ENCODE results near the gene DLG1.

DNA sequence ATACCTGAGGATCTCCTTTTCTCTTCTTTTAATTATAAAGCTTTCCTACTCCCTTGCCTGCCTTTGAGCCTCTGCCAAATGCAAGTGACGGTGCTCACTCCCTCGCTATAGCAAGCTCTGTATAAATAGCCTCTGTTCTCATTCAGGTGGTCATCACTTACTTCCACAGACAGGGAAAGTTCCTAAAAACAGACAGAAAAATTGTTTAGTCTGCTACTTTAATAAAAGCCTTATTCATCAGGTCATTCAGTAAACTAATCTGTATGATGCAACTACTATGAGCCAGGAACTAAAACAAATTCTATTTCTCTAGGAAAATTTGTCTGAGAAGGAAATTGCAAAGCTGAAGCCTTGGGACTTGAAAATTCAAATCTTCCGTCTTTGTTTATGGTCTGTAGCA lies 10.2 kb upstream of the DLG1 start:
- TF ChIP-seq CREB1 (CRISPR knock-in tag; IDR thresholded peaks at IDR 0.05; ENCODE audit: low read depth), result no peak
- no peak for TF ChIP-seq EZH2 (IDR thresholded peaks at IDR 0.05; ENCODE audit: low read depth, unreplicated experiment)
- TF ChIP-seq, protein P1, sequence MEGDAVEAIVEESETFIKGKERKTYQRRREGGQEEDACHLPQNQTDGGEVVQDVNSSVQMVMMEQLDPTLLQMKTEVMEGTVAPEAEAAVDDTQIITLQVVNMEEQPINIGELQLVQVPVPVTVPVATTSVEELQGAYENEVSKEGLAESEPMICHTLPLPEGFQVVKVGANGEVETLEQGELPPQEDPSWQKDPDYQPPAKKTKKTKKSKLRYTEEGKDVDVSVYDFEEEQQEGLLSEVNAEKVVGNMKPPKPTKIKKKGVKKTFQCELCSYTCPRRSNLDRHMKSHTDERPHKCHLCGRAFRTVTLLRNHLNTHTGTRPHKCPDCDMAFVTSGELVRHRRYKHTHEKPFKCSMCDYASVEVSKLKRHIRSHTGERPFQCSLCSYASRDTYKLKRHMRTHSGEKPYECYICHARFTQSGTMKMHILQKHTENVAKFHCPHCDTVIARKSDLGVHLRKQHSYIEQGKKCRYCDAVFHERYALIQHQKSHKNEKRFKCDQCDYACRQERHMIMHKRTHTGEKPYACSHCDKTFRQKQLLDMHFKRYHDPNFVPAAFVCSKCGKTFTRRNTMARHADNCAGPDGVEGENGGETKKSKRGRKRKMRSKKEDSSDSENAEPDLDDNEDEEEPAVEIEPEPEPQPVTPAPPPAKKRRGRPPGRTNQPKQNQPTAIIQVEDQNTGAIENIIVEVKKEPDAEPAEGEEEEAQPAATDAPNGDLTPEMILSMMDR (conservative IDR thresholded peaks at IDR 0.05; ENCODE audit: low read depth in 2 of 2), result no peak
- no peak for TF ChIP-seq NANOG (IDR thresholded peaks at IDR 0.05; ENCODE audit: borderline replicate concordance)
- TF ChIP-seq, protein P2, sequence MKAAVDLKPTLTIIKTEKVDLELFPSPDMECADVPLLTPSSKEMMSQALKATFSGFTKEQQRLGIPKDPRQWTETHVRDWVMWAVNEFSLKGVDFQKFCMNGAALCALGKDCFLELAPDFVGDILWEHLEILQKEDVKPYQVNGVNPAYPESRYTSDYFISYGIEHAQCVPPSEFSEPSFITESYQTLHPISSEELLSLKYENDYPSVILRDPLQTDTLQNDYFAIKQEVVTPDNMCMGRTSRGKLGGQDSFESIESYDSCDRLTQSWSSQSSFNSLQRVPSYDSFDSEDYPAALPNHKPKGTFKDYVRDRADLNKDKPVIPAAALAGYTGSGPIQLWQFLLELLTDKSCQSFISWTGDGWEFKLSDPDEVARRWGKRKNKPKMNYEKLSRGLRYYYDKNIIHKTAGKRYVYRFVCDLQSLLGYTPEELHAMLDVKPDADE (IDR thresholded peaks at IDR 0.05), result no peak
- TF ChIP-seq, protein P3, sequence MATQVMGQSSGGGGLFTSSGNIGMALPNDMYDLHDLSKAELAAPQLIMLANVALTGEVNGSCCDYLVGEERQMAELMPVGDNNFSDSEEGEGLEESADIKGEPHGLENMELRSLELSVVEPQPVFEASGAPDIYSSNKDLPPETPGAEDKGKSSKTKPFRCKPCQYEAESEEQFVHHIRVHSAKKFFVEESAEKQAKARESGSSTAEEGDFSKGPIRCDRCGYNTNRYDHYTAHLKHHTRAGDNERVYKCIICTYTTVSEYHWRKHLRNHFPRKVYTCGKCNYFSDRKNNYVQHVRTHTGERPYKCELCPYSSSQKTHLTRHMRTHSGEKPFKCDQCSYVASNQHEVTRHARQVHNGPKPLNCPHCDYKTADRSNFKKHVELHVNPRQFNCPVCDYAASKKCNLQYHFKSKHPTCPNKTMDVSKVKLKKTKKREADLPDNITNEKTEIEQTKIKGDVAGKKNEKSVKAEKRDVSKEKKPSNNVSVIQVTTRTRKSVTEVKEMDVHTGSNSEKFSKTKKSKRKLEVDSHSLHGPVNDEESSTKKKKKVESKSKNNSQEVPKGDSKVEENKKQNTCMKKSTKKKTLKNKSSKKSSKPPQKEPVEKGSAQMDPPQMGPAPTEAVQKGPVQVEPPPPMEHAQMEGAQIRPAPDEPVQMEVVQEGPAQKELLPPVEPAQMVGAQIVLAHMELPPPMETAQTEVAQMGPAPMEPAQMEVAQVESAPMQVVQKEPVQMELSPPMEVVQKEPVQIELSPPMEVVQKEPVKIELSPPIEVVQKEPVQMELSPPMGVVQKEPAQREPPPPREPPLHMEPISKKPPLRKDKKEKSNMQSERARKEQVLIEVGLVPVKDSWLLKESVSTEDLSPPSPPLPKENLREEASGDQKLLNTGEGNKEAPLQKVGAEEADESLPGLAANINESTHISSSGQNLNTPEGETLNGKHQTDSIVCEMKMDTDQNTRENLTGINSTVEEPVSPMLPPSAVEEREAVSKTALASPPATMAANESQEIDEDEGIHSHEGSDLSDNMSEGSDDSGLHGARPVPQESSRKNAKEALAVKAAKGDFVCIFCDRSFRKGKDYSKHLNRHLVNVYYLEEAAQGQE (IDR thresholded peaks at IDR 0.05; ENCODE audit: unreplicated experiment), result no peak
- TF ChIP-seq ZNF114 (CRISPR knock-in tag; IDR thresholded peaks at IDR 0.05), result no peak
- no peak for TF ChIP-seq EZH2phosphoT487 (IDR thresholded peaks at IDR 0.05; ENCODE audit: unreplicated experiment)
- no peak for TF ChIP-seq STAT1 (IDR thresholded peaks at IDR 0.05; ENCODE audit: unreplicated experiment)
- no peak for TF ChIP-seq POLR2AphosphoS5 (IDR thresholded peaks at IDR 0.05; ENCODE audit: low read depth)
- TF ChIP-seq, protein P4, sequence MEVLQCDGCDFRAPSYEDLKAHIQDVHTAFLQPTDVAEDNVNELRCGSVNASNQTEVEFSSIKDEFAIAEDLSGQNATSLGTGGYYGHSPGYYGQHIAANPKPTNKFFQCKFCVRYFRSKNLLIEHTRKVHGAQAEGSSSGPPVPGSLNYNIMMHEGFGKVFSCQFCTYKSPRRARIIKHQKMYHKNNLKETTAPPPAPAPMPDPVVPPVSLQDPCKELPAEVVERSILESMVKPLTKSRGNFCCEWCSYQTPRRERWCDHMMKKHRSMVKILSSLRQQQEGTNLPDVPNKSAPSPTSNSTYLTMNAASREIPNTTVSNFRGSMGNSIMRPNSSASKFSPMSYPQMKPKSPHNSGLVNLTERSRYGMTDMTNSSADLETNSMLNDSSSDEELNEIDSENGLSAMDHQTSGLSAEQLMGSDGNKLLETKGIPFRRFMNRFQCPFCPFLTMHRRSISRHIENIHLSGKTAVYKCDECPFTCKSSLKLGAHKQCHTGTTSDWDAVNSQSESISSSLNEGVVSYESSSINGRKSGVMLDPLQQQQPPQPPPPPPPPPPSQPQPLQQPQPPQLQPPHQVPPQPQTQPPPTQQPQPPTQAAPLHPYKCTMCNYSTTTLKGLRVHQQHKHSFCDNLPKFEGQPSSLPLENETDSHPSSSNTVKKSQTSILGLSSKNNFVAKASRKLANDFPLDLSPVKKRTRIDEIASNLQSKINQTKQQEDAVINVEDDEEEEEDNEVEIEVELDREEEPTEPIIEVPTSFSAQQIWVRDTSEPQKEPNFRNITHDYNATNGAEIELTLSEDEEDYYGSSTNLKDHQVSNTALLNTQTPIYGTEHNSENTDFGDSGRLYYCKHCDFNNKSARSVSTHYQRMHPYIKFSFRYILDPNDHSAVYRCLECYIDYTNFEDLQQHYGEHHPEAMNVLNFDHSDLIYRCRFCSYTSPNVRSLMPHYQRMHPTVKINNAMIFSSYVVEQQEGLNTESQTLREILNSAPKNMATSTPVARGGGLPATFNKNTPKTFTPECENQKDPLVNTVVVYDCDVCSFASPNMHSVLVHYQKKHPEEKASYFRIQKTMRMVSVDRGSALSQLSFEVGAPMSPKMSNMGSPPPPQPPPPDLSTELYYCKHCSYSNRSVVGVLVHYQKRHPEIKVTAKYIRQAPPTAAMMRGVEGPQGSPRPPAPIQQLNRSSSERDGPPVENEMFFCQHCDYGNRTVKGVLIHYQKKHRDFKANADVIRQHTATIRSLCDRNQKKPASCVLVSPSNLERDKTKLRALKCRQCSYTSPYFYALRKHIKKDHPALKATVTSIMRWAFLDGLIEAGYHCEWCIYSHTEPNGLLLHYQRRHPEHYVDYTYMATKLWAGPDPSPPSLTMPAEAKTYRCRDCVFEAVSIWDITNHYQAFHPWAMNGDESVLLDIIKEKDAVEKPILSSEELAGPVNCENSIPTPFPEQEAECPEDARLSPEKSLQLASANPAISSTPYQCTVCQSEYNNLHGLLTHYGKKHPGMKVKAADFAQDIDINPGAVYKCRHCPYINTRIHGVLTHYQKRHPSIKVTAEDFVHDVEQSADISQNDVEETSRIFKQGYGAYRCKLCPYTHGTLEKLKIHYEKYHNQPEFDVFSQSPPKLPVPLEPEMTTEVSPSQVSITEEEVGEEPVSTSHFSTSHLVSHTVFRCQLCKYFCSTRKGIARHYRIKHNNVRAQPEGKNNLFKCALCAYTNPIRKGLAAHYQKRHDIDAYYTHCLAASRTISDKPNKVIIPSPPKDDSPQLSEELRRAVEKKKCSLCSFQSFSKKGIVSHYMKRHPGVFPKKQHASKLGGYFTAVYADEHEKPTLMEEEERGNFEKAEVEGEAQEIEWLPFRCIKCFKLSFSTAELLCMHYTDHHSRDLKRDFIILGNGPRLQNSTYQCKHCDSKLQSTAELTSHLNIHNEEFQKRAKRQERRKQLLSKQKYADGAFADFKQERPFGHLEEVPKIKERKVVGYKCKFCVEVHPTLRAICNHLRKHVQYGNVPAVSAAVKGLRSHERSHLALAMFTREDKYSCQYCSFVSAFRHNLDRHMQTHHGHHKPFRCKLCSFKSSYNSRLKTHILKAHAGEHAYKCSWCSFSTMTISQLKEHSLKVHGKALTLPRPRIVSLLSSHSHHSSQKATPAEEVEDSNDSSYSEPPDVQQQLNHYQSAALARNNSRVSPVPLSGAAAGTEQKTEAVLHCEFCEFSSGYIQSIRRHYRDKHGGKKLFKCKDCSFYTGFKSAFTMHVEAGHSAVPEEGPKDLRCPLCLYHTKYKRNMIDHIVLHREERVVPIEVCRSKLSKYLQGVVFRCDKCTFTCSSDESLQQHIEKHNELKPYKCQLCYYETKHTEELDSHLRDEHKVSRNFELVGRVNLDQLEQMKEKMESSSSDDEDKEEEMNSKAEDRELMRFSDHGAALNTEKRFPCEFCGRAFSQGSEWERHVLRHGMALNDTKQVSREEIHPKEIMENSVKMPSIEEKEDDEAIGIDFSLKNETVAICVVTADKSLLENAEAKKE (CRISPR knock-in tag; IDR thresholded peaks at IDR 0.05), result no peak
